Calu3 (cell line): Measurements from ENCODE around the gene SIRPA. TPM values are rescaled to one million over a fixed set of nuclear protein-coding genes. Genes with fewer than 3 reads are reported as not detected.

ENCODE experiments used
- BruUV-seq: library from RNA; stranded (reverse); fragments of 400-500 nt; replicated peaks from 2 replicates; lab custom pipeline; 2021; lab: Mats Ljungman, UMichigan
- CTCF ChIA-PET: fragments of 300-600 bp; sonication (Branson Sonifier 250); formaldehyde crosslinking; loops from one replicate; lab custom pipeline; 2022; ENCODE audit warnings: antibody characterized with exemption; lab: Charles Lee
- DNase-seq: peaks from one replicate; pipeline ENCODE4 v3.0.0; 2022
- H3K27ac Mint-ChIP-seq: one replicate; pipeline ENCODE4 v1.8.0; 2022; ENCODE audit warnings: mixed read lengths; ENCODE audit not compliant: unreplicated experiment
- H3K27me3 Mint-ChIP-seq: one replicate; pipeline ENCODE4 v1.8.0; 2022; ENCODE audit warnings: mixed read lengths; ENCODE audit not compliant: unreplicated experiment
- H3K36me3 Mint-ChIP-seq: one replicate; pipeline ENCODE4 v1.8.0; 2022; ENCODE audit warnings: mild to moderate bottlenecking, moderate library complexity, mixed read lengths; ENCODE audit not compliant: insufficient read depth, unreplicated experiment
- H3K4me1 Mint-ChIP-seq: one replicate; pipeline ENCODE4 v1.8.0; 2022; ENCODE audit warnings: mild to moderate bottlenecking, low read depth, mixed read lengths; ENCODE audit not compliant: unreplicated experiment
- H3K4me3 Mint-ChIP-seq: one replicate; pipeline ENCODE4 v1.8.0; 2022; ENCODE audit warnings: mild to moderate bottlenecking, low read depth, moderate library complexity, mixed read lengths; ENCODE audit not compliant: unreplicated experiment
- H3K9me3 Mint-ChIP-seq: one replicate; pipeline ENCODE4 v1.8.0; 2022; ENCODE audit warnings: low read depth, mixed read lengths; ENCODE audit not compliant: unreplicated experiment
- intact Hi-C: fragments of 100-400 bp; cut with micrococcal nuclease; formaldehyde crosslinking; loops from one replicate; pipeline ENCODE4 v1.10.0; 2022; ENCODE audit not compliant: unreplicated experiment
- total RNA-seq: library from RNA; stranded (reverse); gene quantifications from 2 replicates; pipeline ENCODE4 v1.2.3, GENCODE V29; 2022
- TF ChIP-seq, protein P1 (sequence below): fragments of 200-600 bp; IDR thresholded peaks from one replicate; pipeline ENCODE4 v1.8.0; 2022; ENCODE audit warnings: antibody characterized with exemption; ENCODE audit not compliant: unreplicated experiment

Gene SIRPA
- total RNA-seq, 1 experiment from 2014 or later: 24.0 TPM

DNA sequence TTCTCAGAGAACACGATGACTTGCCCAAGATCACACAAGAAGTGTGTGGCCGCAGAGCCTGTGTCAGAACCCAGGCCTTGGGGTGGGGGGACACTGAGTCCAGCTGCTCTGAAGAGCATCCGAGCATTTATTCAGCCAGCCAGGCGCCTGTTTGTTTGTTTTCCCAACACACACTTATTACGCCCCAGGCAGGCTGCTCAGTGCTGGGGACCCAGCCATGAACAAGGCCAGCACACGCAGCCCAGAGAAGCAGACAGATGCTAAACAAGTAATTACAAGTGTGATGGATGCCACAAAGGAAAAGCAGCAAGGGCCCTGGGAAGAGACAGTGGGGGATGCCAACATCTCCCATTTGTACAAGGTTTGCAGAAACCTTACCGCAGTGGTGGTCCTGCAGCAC lies 19.4 kb upstream of the SIRPA start:
- Mint-ChIP-seq H3K9me3 (no peaks in the 10 kb centered on the region), H3K4me3 (no peak overlapping the region), H3K27me3 (no peaks in the 10 kb centered on the region), H3K27ac (peak overlapping the region; percentile 26), H3K36me3 (peaks cover 20% of the 10 kb centered on the region), H3K4me1 (peaks cover 27% of the 10 kb centered on the region)
- no TSS peak for BruUV-seq
- CTCF ChIA-PET: no interaction called here
- intact Hi-C loops: no loop called here
- TF ChIP-seq, protein P1, sequence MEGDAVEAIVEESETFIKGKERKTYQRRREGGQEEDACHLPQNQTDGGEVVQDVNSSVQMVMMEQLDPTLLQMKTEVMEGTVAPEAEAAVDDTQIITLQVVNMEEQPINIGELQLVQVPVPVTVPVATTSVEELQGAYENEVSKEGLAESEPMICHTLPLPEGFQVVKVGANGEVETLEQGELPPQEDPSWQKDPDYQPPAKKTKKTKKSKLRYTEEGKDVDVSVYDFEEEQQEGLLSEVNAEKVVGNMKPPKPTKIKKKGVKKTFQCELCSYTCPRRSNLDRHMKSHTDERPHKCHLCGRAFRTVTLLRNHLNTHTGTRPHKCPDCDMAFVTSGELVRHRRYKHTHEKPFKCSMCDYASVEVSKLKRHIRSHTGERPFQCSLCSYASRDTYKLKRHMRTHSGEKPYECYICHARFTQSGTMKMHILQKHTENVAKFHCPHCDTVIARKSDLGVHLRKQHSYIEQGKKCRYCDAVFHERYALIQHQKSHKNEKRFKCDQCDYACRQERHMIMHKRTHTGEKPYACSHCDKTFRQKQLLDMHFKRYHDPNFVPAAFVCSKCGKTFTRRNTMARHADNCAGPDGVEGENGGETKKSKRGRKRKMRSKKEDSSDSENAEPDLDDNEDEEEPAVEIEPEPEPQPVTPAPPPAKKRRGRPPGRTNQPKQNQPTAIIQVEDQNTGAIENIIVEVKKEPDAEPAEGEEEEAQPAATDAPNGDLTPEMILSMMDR: no peak
- no peak for DNase-seq

DNA sequence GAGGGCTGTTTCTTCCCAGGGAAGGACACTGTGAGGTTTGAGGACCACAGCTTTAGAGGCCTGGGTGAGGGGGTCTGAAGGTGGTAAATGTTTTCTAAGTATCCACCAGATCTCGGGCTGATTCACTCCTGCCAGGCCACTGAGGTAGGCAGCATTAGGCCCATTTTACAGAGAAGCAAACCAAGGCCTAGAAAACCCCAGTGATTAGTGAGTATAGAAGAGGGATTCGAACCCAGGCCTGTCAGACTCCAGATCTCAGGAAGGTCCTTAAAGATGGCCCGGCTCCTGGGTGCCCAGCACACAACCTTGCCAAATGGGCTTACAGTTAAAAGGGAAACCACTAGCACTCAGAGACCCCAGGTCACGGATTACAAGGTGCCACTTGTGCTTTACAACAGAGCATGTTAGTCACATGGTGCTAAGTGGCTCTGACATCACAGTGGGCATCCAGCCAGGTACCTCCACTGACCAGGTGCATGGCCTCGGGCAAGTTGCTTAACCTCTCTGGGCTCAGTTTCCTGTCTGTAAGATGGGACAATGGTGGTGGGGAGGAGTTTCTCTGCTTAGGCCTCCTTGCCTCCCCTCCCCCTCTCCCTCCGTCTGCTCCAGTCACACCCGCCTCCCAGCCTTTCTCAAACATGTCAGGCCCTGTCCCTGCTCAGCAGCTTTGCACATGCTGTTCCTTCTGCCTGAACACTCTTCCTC lies 18.8 kb upstream of the SIRPA start:
- peaks cover 27% of the 10 kb centered on the region for H3K4me1 Mint-ChIP-seq
- DNase-seq: peak; percentile 54
- no TSS peak for BruUV-seq

DNA sequence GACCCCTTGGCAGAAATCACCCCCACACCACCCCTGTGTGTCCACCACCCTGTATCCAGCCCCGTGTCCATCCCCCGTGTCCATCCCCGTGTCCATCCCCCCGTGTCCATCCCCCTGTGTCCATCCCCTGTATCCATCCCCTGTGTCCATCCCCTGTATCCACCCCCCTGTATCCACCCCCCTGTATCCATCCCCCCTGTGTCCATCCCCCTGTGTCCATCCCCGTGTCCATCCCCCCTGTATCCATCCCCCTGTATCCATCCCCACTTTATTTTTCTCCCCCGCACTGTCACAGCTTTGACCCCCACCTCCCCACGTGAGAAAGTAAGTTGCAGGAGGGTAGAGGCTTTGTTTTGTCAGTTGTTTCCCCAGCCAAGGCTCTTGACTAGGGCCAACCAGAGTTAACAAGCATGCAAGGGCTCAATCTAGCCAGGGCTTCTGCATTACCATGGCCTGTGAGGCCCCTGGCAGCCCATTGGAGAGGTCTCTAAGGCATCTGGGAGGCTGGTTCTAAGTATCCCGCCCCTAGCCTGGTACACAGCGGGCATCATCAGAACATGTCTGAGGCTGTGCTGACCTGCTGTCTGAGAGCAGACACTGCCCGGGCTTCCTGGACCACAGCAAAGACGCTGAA lies 18.1 kb upstream of the SIRPA start:
- H3K9me3 Mint-ChIP-seq: no peaks in the 10 kb centered on the region
- no peaks in the 10 kb centered on the region for H3K27me3 Mint-ChIP-seq
- H3K36me3 Mint-ChIP-seq: peaks cover 20% of the 10 kb centered on the region

More for the DNA sequence above, 18.8 kb upstream of the SIRPA start:
- Mint-ChIP-seq H3K9me3 (no peaks in the 10 kb centered on the region), H3K36me3 (peaks cover 20% of the 10 kb centered on the region), H3K27ac (no peak overlapping the region), H3K27me3 (no peaks in the 10 kb centered on the region), H3K4me3 (no peak overlapping the region)
- TF ChIP-seq, protein P1: no peak
- intact Hi-C loops: no loop called here
- CTCF ChIA-PET: no interaction called here

DNA sequence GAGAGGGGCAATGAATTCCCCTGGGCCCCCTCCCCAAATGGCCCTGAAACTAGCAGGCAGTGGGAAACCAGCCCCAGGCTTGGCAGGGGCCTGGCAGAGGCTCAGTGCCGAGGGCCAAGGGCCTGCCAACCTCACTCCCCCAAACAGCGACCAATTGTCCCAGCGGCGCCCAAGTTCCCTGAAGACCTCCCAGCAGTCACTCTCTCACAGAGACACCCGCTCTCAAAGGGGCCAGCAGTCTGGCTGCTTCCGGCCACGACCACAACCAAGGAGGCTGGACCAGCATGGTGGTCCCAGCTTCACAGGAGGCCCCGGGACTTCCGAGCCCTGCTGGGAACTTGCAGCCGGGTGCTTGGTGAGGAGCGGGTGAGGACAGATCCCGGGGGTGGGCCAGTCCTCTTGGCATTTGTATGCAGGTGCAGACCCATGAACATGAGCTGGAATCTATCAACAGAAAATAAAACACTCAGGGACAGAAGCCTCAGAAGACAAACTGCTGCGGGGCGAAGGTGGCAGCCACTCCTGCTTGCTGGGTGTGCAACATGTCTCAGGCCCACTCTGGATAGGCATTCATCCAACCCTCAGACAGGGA lies 17.5 kb upstream of the SIRPA start:
- H3K4me1 Mint-ChIP-seq: peaks cover 27% of the 10 kb centered on the region
- H3K36me3 Mint-ChIP-seq: peaks cover 20% of the 10 kb centered on the region
- no peak for DNase-seq
- TF ChIP-seq, protein P1: no peak
- no peak overlapping the region for H3K4me3 Mint-ChIP-seq
- no peaks in the 10 kb centered on the region for H3K27me3 Mint-ChIP-seq
- no peaks in the 10 kb centered on the region for H3K9me3 Mint-ChIP-seq
- CTCF ChIA-PET: no interaction called here
- BruUV-seq: no TSS peak
- no peak overlapping the region for H3K27ac Mint-ChIP-seq
- intact Hi-C loops: no loop called here

More for the DNA sequence above, 18.1 kb upstream of the SIRPA start:
- intact Hi-C loops: no loop called here
- H3K27ac Mint-ChIP-seq: no peak overlapping the region
- H3K4me3 Mint-ChIP-seq: no peak overlapping the region
- H3K4me1 Mint-ChIP-seq: peaks cover 27% of the 10 kb centered on the region
- CTCF ChIA-PET: no interaction called here
- BruUV-seq: no TSS peak
- TF ChIP-seq, protein P1: no peak
- no peak for DNase-seq
